ENCODE results near the gene BATF2. TPM values are rescaled to one million over a fixed set of nuclear protein-coding genes. Genes with fewer than 3 reads are reported as not detected.

Gene BATF2
- total RNA-seq, 4 donors from 2014 or later: 1.5 to 3.4 (median 1.6) TPM

- Histone ChIP-seq H3K27ac (no peak overlapping the region), H3K36me3 (peaks cover 0 to 57% of the 10 kb centered on the region in 2 donors), H3K4me3 (no peak overlapping the region), H3K4me1 (peaks cover 0 to 12% (median 0%) of the 10 kb centered on the region in 3 donors), H3K27me3 (no peaks in the 10 kb centered on the region), H3K9me3 (no peaks in the 10 kb centered on the region)
- WGBS, 2 donors (ENCODE audit: low coverage in 1 of 2): 76% methylated on average over 2 of the region's 11 CpGs; no CpG with 5 or more reads in 1 of the 2 donors
- ATAC-seq: no peak
- TF ChIP-seq POLR2AphosphoS5 (IDR thresholded peaks at IDR 0.05): no peak
- no peak for TF ChIP-seq EP300 (IDR thresholded peaks at IDR 0.05)
- TF ChIP-seq POLR2A (IDR thresholded peaks at IDR 0.05): no peak
- TF ChIP-seq CTCF (IDR thresholded peaks at IDR 0.05): no peak
Observed at GRCh38 chr11:65021509-65021908, 24.7 kb upstream of the BATF2 start.

GRCh38 chr11:65021003-65021402, 24.2 kb upstream of the BATF2 start:
- no peak for ATAC-seq
- Histone ChIP-seq H3K4me3 (no peak overlapping the region), H3K27ac (no peak overlapping the region), H3K4me1 (peaks cover 0 to 17% (median 0%) of the 10 kb centered on the region in 3 donors), H3K36me3 (peaks cover 0 to 57% of the 10 kb centered on the region in 2 donors), H3K9me3 (no peaks in the 10 kb centered on the region), H3K27me3 (no peaks in the 10 kb centered on the region)
- TF ChIP-seq POLR2AphosphoS5 (IDR thresholded peaks at IDR 0.05): no peak
- TF ChIP-seq EP300 (IDR thresholded peaks at IDR 0.05): no peak
- TF ChIP-seq POLR2A (IDR thresholded peaks at IDR 0.05): no peak
- TF ChIP-seq CTCF (IDR thresholded peaks at IDR 0.05): no peak
- WGBS, 2 donors (ENCODE audit: low coverage in 1 of 2): 72 to 89% methylated on average over 2 to 3 of the region's 3 CpGs

- Histone ChIP-seq H3K36me3 (peaks cover 0 to 57% of the 10 kb centered on the region in 2 donors), H3K27me3 (no peaks in the 10 kb centered on the region), H3K9me3 (no peaks in the 10 kb centered on the region), H3K4me3 (no peak overlapping the region), H3K4me1 (peaks cover 0 to 29% (median 5%) of the 10 kb centered on the region in 3 donors), H3K27ac (no peak overlapping the region)
- ATAC-seq: no peak
- WGBS, 2 donors (ENCODE audit: low coverage in 1 of 2): 76 to 93% methylated on average over 2 to 5 of the region's 7 CpGs
- TF ChIP-seq POLR2A (IDR thresholded peaks at IDR 0.05): no peak
- TF ChIP-seq EP300 (IDR thresholded peaks at IDR 0.05): no peak
- no peak for TF ChIP-seq CTCF (IDR thresholded peaks at IDR 0.05)
- no peak for TF ChIP-seq POLR2AphosphoS5 (IDR thresholded peaks at IDR 0.05)
Observed at GRCh38 chr11:65019824-65020223, 23.1 kb upstream of the BATF2 start.

GRCh38 chr11:65017937-65018336, 21.2 kb upstream of the BATF2 start:
- peaks cover 0 to 38% (median 10%) of the 10 kb centered on the region in 3 donors for H3K4me1 ChIP-seq
- no peaks in the 10 kb centered on the region for H3K9me3 ChIP-seq
- H3K27ac ChIP-seq: no peak overlapping the region
- H3K27me3 ChIP-seq: no peaks in the 10 kb centered on the region
- 94 to 96% methylated on average over 4 of the region's 6 CpGs for WGBS, 2 donors (ENCODE audit: low coverage in 1 of 2)
- TF ChIP-seq POLR2A (IDR thresholded peaks at IDR 0.05) (no peak), EP300 (IDR thresholded peaks at IDR 0.05) (no peak), CTCF (IDR thresholded peaks at IDR 0.05) (no peak), POLR2AphosphoS5 (IDR thresholded peaks at IDR 0.05) (no peak)
- H3K36me3 ChIP-seq: peaks cover 0 to 55% of the 10 kb centered on the region in 2 donors
- no peak for ATAC-seq
- no peak overlapping the region for H3K4me3 ChIP-seq

GRCh38 chr11:65016705-65017104, 19.9 kb upstream of the BATF2 start:
- no peak for ATAC-seq
- TF ChIP-seq EP300 (IDR thresholded peaks at IDR 0.05) (no peak), POLR2A (IDR thresholded peaks at IDR 0.05) (no peak)
- WGBS, 2 donors (ENCODE audit: low coverage in 1 of 2): 93% methylated on average over 4 of the region's 4 CpGs; no CpG with 5 or more reads in 1 of the 2 donors
- Histone ChIP-seq H3K27ac (no peak overlapping the region), H3K4me1 (peaks cover 0 to 41% (median 10%) of the 10 kb centered on the region in 3 donors), H3K9me3 (no peaks in the 10 kb centered on the region), H3K27me3 (no peaks in the 10 kb centered on the region), H3K4me3 (no peak overlapping the region), H3K36me3 (peaks cover 0 to 43% of the 10 kb centered on the region in 2 donors)
